Brain pericyte (primary cell): ENCODE measurements around the gene FAAP20.
"Not testable (repeated sequence)": the region's sequence is repeated elsewhere in the genome, so short reads cannot be mapped to it uniquely, and the experiment has no call there.

ENCODE experiments used
- DNase-seq: peaks from one replicate; pipeline ENCODE4 v3.0.0-alpha.2; 2012; ENCODE audit warnings: low read depth, low spot score

The FAAP20 gene

GRCh38 chr1:2158272-2158671 is 36.3 kb downstream of the FAAP20 start:
- DNase-seq, result no peak

DNA sequence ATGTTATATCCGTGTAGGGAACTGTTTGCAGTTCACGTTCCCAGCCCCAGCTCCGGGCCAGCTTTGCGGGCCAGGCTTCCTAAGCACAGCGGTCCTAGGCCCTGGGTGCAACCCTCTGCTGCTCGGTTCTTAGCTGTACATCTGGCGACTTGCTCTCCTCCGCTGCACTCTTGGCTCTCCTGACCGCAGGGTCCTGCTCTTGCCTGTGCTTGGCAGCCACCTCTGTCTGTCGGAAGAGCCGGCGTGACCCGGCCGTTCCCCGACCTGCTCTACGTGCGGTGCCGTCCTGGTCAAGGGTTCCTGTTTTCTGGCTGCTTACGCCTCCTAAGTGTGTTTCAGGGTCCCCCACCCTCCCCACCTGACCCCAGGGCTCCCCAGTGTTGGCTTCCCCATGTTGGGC is 36.7 kb downstream of the FAAP20 start:
- DNase-seq, result no peak

- no peak for DNase-seq
These were observed 37.7 kb downstream of the FAAP20 start for GRCh38 chr1:2156866-2157265.

DNA sequence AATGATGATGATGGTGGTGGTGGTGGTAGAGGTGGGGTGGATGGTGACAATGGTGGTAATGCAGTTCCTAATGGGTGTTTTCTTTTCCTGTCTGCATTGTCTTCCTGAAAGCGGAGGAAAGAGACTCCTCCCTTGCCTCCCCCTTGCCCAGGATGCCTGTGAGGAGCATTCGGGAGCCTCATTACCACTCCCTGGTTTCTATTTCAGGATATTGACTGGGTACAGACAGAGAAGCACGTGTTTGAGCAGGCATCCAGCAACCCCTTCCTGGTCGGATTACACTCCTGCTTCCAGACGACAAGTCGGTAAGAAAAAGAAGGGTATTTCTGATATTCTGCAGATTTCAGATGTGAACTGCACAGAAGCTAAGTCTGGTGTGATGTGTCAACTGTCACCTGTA is 38.8 kb downstream of the FAAP20 start:
- no peak for DNase-seq

DNA sequence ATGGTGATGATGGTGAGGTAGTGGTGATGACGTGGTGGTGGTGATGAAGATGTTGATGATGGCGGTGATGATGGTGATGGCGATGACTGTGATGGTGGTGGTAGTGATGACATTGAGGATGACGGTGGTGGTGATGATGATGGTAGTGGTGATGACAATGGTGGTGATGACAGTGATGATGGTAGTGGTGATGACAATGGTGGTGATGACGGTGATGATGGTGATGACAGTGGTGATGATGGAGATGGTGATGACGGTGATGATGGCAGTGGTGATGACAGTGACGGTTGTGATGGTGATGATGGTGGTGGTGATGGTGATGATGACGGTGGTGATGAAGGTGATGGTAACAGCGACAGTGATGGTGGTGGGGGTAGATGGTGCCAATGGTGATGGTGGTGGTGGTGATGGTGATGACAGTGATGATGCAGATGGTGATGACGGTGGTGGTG is 39.4 kb downstream of the FAAP20 start:
- DNase-seq, result no peak

DNA sequence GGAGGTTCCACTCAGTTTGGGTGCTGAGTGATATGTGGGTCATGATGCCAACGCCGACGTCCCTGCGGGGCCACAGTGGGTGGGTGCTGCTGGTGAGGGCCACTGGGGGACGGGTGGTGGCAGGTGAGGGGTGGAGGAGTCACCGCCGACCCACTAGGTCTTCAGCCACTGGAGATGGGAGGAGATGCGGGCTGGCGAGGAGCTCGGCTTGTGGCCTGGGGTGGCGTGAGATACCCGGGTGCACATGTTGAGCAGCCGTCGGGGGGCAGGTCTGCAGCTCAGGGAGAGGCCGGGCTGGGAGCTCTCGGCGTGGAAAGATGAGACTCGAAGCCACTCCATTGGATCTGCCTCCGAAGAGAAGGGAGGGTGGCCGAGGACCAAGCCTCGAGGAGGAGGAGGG is 40.5 kb downstream of the FAAP20 start:
- no peak for DNase-seq

DNA sequence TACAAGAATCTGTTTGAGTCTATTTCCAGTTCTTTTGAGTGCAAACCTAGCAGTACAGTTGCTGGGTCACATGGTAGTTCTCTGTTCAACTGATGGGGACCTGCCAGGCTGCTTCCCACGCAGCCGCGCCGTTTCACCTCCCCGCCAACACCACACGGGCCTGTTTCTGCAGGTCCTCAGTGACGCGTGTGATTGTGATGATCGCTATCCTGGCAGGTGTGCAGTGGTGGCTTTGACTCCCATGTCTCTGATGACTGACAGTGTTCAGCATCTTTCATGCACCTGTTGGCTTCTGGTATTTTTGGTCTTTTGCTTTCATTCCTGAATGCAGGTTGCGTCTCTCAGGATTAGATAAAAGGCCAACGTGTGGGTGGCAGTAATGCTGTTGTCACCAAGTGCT is 41.6 kb downstream of the FAAP20 start:
- DNase-seq, result no peak

DNA sequence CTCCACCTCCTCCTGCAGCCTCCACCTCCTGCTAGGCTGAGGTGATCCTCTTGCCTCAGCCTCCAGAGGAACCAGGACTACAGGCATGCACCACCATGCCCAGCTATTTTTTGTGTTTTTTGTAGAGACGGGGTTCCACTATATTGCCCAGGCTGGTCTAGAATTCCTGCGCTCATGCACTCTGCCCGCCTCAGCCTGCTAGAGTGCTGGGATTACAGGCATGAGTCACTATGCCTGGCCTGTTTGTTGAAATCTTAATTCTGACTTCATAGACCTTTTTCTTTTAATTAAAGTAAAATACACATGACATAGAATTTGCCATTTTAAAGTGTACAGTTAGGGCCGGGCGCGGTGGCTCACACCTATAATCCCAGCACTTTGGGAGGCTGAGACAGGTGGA is 42.7 kb downstream of the FAAP20 start:
- no peak for DNase-seq

GRCh38 chr1:2151252-2151651 is 43.3 kb downstream of the FAAP20 start:
- DNase-seq, result no peak

GRCh38 chr1:2150801-2151200 is 43.8 kb downstream of the FAAP20 start:
- DNase-seq, result no peak

- no peak for DNase-seq
These were observed 45.9 kb downstream of the FAAP20 start for GRCh38 chr1:2148691-2149090.

DNA sequence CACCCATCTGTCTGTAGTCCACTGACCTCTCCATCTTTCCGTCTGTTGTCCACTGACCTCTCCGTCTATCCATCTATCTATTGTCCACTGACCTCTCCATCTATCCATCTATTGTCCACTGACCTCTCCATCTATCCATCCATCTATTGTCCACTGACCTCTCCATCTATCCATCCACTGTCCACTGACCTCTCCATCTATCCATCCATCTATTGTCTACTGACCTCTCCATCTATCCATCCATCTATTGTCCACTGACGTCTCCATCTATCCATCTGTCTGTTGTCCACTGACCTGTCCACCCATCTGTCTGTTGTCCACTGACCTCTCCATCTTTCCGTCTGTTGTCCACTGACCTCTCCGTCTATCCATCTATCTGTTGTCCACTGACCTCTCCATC is 46.7 kb downstream of the FAAP20 start:
- DNase-seq, result not testable (repeated sequence)

DNA sequence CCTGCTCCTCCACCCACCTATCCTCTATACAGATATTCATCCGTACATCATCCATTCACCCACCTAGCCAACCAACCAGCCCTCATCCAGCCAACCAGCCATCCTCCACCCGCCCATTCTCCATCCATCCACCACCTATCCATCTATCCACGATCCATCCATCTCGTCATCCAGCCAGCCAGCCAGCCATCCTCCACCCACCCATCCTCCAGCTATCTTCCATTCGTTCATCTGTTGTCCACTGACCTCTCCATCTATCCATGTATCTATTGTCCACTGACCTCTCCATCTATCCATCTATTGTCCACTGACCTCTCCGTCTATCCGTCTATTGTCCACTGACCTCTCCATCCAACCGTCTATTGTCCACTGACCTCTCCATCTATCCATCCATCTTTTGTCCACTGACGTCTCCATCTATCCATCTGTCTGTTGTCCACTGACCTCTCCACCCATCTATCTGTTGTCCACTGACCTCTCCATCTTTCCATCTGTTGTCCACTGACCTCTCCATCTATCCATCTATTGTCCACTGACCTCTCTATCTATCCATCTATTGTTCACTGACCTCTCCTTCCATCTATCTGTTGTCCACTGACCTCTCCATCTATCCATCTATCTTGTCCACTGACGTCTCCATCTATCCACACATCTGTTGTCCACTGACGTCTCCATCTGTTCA is 47.6 kb downstream of the FAAP20 start:
- no peak for DNase-seq

- DNase-seq, result no peak
These were observed 48.4 kb downstream of the FAAP20 start for GRCh38 chr1:2145946-2146835.

- no peak for DNase-seq
These were observed 50.0 kb downstream of the FAAP20 start for GRCh38 chr1:2144501-2145090.

GRCh38 chr1:2143814-2144500 is 50.6 kb downstream of the FAAP20 start:
- no peak for DNase-seq

DNA sequence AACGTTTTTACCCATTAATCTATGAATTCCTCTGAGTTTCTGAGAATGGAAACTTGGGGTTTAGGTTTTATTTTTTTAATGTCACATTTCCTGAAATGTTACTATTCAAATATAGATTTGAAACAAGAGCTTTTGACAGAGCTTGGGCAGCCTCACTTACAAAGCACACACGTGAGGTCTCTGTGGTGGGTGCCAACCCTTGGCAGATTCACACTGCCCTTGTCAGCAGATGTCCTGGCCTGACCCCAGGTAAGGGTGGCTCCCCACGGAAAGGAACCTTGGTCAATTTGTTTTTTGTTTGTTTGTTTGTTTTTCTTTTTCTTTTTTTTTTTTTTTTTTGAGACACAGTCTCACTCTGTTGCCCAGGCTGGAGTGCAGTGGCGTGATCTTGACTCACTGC is 53.5 kb downstream of the FAAP20 start:
- DNase-seq, result no peak
